ENCODE results near the gene PGAM2. TPM values are rescaled to one million over a fixed set of nuclear protein-coding genes. Genes with fewer than 3 reads are reported as not detected.
A peak's percentile ranks its signal among the peaks of the same experiment; 100 is the strongest.

Gene PGAM2
- 10 to 100 TPM in 2 of 4 donors, 1 to 10 TPM in 2; 2.2 to 28.0 (median 9.1) TPM for total RNA-seq

GRCh38 chr7:44065431-44066110 lies at the start of gene PGAM2:
Gene PGAM2, minus strand, starts transcription at chr7:44065567. Its CDS starts 38 bp downstream, at chr7:44065529.
- H3K36me3 ChIP-seq: peaks cover 10 to 11% of the 10 kb centered on the region in 2 donors
- peaks cover 15 to 26% of the 10 kb centered on the region in 2 donors for H3K4me1 ChIP-seq
- no peak within 1 kb of the TSS for H3K4me3 ChIP-seq (replicated peaks in 1 of 3)
- intact Hi-C loops (cut with DNase I): no loop called here
- no peaks in the 10 kb centered on the region for H3K27me3 ChIP-seq
- peak; percentile 76 to 78 for DNase-seq
- WGBS, 2 donors: 18 to 28% methylated on average over 10 to 14 of the region's 14 CpGs
- TF ChIP-seq POLR2A (IDR thresholded peaks at IDR 0.05): no peak
- TF ChIP-seq CTCF (IDR thresholded peaks at IDR 0.05): no peak
- no peak within 1 kb of the TSS for H3K27ac ChIP-seq
- H3K9me3 ChIP-seq: no peaks in the 10 kb centered on the region

GRCh38 chr7:44114586-44115310 lies 49.4 kb upstream of the PGAM2 start:
- Histone ChIP-seq H3K4me1 (no peaks in the 10 kb centered on the region), H3K4me3 (replicated peaks in 1 of 3) (no peak overlapping the region), H3K36me3 (peaks cover 2 to 12% of the 10 kb centered on the region in 2 donors), H3K9me3 (no peaks in the 10 kb centered on the region), H3K27me3 (no peaks in the 10 kb centered on the region), H3K27ac (no peak overlapping the region)
- DNase-seq: no peak
- intact Hi-C loops (cut with DNase I): loop anchor here (5.0 kb wide), 1 partner anchor 37 kb away; no protein-coding TSS in a partner anchor
- TF ChIP-seq CTCF (IDR thresholded peaks at IDR 0.05) (no peak), POLR2A (IDR thresholded peaks at IDR 0.05) (no peak)
- 91 to 93% methylated on average over 10 to 12 of the region's 12 CpGs for WGBS, 2 donors

GRCh38 chr7:44113764-44114354 lies 48.5 kb upstream of the PGAM2 start:
- DNase-seq: no peak
- Histone ChIP-seq H3K27me3 (no peaks in the 10 kb centered on the region), H3K36me3 (peaks cover 0 to 12% of the 10 kb centered on the region in 2 donors), H3K9me3 (no peaks in the 10 kb centered on the region), H3K4me1 (no peaks in the 10 kb centered on the region), H3K27ac (no peak overlapping the region), H3K4me3 (replicated peaks in 1 of 3) (no peak overlapping the region)
- intact Hi-C loops (cut with DNase I): no loop called here
- TF ChIP-seq POLR2A (IDR thresholded peaks at IDR 0.05): no peak
- no peak for TF ChIP-seq CTCF (IDR thresholded peaks at IDR 0.05)
- 94 to 95% methylated on average over 7 to 24 of the region's 24 CpGs for WGBS, 2 donors

- no peak overlapping the region for H3K4me3 ChIP-seq (replicated peaks in 1 of 3)
- intact Hi-C loops (cut with DNase I): no loop called here
- no peak for DNase-seq
- TF ChIP-seq CTCF (IDR thresholded peaks at IDR 0.05): no peak
- TF ChIP-seq POLR2A (IDR thresholded peaks at IDR 0.05): no peak
- peaks cover 0 to 12% of the 10 kb centered on the region in 2 donors for H3K36me3 ChIP-seq
- no peaks in the 10 kb centered on the region for H3K4me1 ChIP-seq
- no peaks in the 10 kb centered on the region for H3K9me3 ChIP-seq
- 88 to 89% methylated on average over 15 to 33 of the region's 34 CpGs for WGBS, 2 donors
- no peak overlapping the region for H3K27ac ChIP-seq
- H3K27me3 ChIP-seq: no peaks in the 10 kb centered on the region
Measured at GRCh38 chr7:44112997-44113763, 47.8 kb upstream of the PGAM2 start.

Data from thyroid gland (tissue), 4 donors.